HUES48 (cell line): Measurements from ENCODE around the gene CDC7.
"Not testable (repeated sequence)": the region's sequence is repeated elsewhere in the genome, so short reads cannot be mapped to it uniquely, and the experiment has no call there.

Experiments used
- H3K27ac ChIP-seq: one replicate; pipeline ENCODE4 v1.7.0; 2013; ENCODE audit warnings: low read depth, low read length, inconsistent platforms
- H3K27me3 ChIP-seq: 2 replicates; pipeline ENCODE4 v1.6.1; 2013; ENCODE audit warnings: mild to moderate bottlenecking, low read length; ENCODE audit not compliant: control insufficient read depth, insufficient read depth
- H3K36me3 ChIP-seq: 2 replicates; pipeline ENCODE4 v1.6.1; 2013; ENCODE audit warnings: low read length; ENCODE audit not compliant: control insufficient read depth, insufficient read depth
- H3K4me1 ChIP-seq: 2 replicates; pipeline ENCODE4 v1.6.1; 2013; ENCODE audit warnings: mild to moderate bottlenecking, low read length; ENCODE audit not compliant: control insufficient read depth, insufficient read depth
- H3K4me3 ChIP-seq: 2 replicates; pipeline ENCODE4 v1.5.1; 2013; ENCODE audit warnings: mild to moderate bottlenecking, low read depth, low read length
- H3K9ac ChIP-seq: 2 replicates; pipeline ENCODE4 v1.6.1; 2013; ENCODE audit warnings: mild to moderate bottlenecking, low read depth, low read length, moderate library complexity
- H3K9me3 ChIP-seq: 2 replicates; pipeline ENCODE4 v1.6.1; 2013; ENCODE audit warnings: low read length; ENCODE audit not compliant: control insufficient read depth, insufficient read depth

The CDC7 gene

GRCh38 chr1:91511386-91511785 is 10.7 kb downstream of the CDC7 start:
- Histone ChIP-seq H3K9ac (no peak overlapping the region), H3K4me1 (no peaks in the 10 kb centered on the region), H3K9me3 (no peaks in the 10 kb centered on the region), H3K27me3 (no peaks in the 10 kb centered on the region), H3K27ac (no peak overlapping the region), H3K4me3 (no peak overlapping the region), H3K36me3 (peaks cover 90% of the 10 kb centered on the region)

GRCh38 chr1:91513160-91513559 is 12.5 kb downstream of the CDC7 start:
- no peak overlapping the region for H3K4me3 ChIP-seq
- H3K27ac ChIP-seq, result no peak overlapping the region
- peaks cover 97% of the 10 kb centered on the region for H3K36me3 ChIP-seq
- H3K9me3 ChIP-seq, result no peaks in the 10 kb centered on the region
- no peaks in the 10 kb centered on the region for H3K4me1 ChIP-seq
- no peak overlapping the region for H3K9ac ChIP-seq
- no peaks in the 10 kb centered on the region for H3K27me3 ChIP-seq

GRCh38 chr1:91513706-91514105 is 13.1 kb downstream of the CDC7 start:
- no peaks in the 10 kb centered on the region for H3K9me3 ChIP-seq
- no peak overlapping the region for H3K9ac ChIP-seq
- no peak overlapping the region for H3K27ac ChIP-seq
- H3K36me3 ChIP-seq, result peaks cover 97% of the 10 kb centered on the region
- no peaks in the 10 kb centered on the region for H3K27me3 ChIP-seq
- no peaks in the 10 kb centered on the region for H3K4me1 ChIP-seq
- no peak overlapping the region for H3K4me3 ChIP-seq

GRCh38 chr1:91515994-91516393 is 15.3 kb downstream of the CDC7 start:
- H3K9me3 ChIP-seq, result no peaks in the 10 kb centered on the region
- H3K9ac ChIP-seq, result no peak overlapping the region
- no peaks in the 10 kb centered on the region for H3K4me1 ChIP-seq
- H3K27ac ChIP-seq, result no peak overlapping the region
- no peaks in the 10 kb centered on the region for H3K27me3 ChIP-seq
- peaks cover 88% of the 10 kb centered on the region for H3K36me3 ChIP-seq
- H3K4me3 ChIP-seq, result no peak overlapping the region

GRCh38 chr1:91516605-91517004 is 16.0 kb downstream of the CDC7 start:
- not testable (repeated sequence) for H3K27me3 ChIP-seq, H3K27ac ChIP-seq, H3K4me3 ChIP-seq, H3K9me3 ChIP-seq, H3K9ac ChIP-seq, H3K4me1 ChIP-seq
- H3K36me3 ChIP-seq, result peaks cover 87% of the 10 kb centered on the region

GRCh38 chr1:91519167-91519566 is 18.5 kb downstream of the CDC7 start:
- H3K9ac ChIP-seq, H3K27me3 ChIP-seq, H3K9me3 ChIP-seq, H3K27ac ChIP-seq, H3K4me3 ChIP-seq, H3K4me1 ChIP-seq: not testable (repeated sequence)
- peaks cover 75% of the 10 kb centered on the region for H3K36me3 ChIP-seq

- peaks cover 68% of the 10 kb centered on the region for H3K36me3 ChIP-seq
- H3K27me3 ChIP-seq, result no peaks in the 10 kb centered on the region
- H3K9me3 ChIP-seq, result no peaks in the 10 kb centered on the region
- no peak overlapping the region for H3K27ac ChIP-seq
- H3K4me3 ChIP-seq, result no peak overlapping the region
- H3K9ac ChIP-seq, result no peak overlapping the region
- no peaks in the 10 kb centered on the region for H3K4me1 ChIP-seq
Observed at GRCh38 chr1:91520942-91521507, 20.4 kb downstream of the CDC7 start.

GRCh38 chr1:91523482-91523881 is 22.8 kb downstream of the CDC7 start:
- Histone ChIP-seq H3K9me3 (no peaks in the 10 kb centered on the region), H3K4me1 (no peaks in the 10 kb centered on the region), H3K36me3 (peaks cover 46% of the 10 kb centered on the region), H3K27me3 (no peaks in the 10 kb centered on the region), H3K4me3 (no peak overlapping the region), H3K27ac (no peak overlapping the region), H3K9ac (no peak overlapping the region)

- H3K36me3 ChIP-seq, result peaks cover 26% of the 10 kb centered on the region
- no peak overlapping the region for H3K27ac ChIP-seq
- H3K9ac ChIP-seq, result no peak overlapping the region
- no peak overlapping the region for H3K4me3 ChIP-seq
- no peaks in the 10 kb centered on the region for H3K9me3 ChIP-seq
- H3K27me3 ChIP-seq, result no peaks in the 10 kb centered on the region
- H3K4me1 ChIP-seq, result no peaks in the 10 kb centered on the region
Observed at GRCh38 chr1:91526496-91526895, 25.8 kb downstream of the CDC7 start.

GRCh38 chr1:91527266-91527765 is 26.7 kb downstream of the CDC7 start:
- H3K4me3 ChIP-seq, result no peak overlapping the region
- H3K9ac ChIP-seq, result no peak overlapping the region
- H3K27me3 ChIP-seq, result no peaks in the 10 kb centered on the region
- no peaks in the 10 kb centered on the region for H3K9me3 ChIP-seq
- no peaks in the 10 kb centered on the region for H3K4me1 ChIP-seq
- no peak overlapping the region for H3K27ac ChIP-seq
- peaks cover 23% of the 10 kb centered on the region for H3K36me3 ChIP-seq

- Histone ChIP-seq H3K9ac (no peak overlapping the region), H3K27ac (no peak overlapping the region), H3K4me1 (no peaks in the 10 kb centered on the region), H3K4me3 (no peak overlapping the region), H3K9me3 (no peaks in the 10 kb centered on the region), H3K27me3 (no peaks in the 10 kb centered on the region), H3K36me3 (peaks cover 23% of the 10 kb centered on the region)
Observed at GRCh38 chr1:91527781-91528180, 27.1 kb downstream of the CDC7 start.

- Histone ChIP-seq H3K36me3 (peaks cover 5% of the 10 kb centered on the region), H3K4me3 (no peak overlapping the region), H3K9me3 (no peaks in the 10 kb centered on the region), H3K9ac (no peak overlapping the region), H3K27me3 (no peaks in the 10 kb centered on the region), H3K27ac (no peak overlapping the region), H3K4me1 (no peaks in the 10 kb centered on the region)
Observed at GRCh38 chr1:91529856-91530255, 29.2 kb downstream of the CDC7 start.
